ENCODE data around the gene SPNS2. TPM values are rescaled to one million over a fixed set of nuclear protein-coding genes. Genes with fewer than 3 reads are reported as not detected.

The SPNS2 gene
- total RNA-seq, 2 experiments from 2014 or later: 0.33 to 0.53 TPM

- CTCF ChIA-PET: no interaction called here
- Histone ChIP-seq H3K4me3 (ENCODE audit: low read length) (no peak overlapping the region), H3K36me3 (ENCODE audit: insufficient read depth, low read length) (no peaks in the 10 kb centered on the region), H3K27me3 (ENCODE audit: control insufficient read depth in 1 of 2, insufficient read depth in 2 of 2, low read length in 2 of 2) (no peaks in the 10 kb centered on the region), H3K9me3 (ENCODE audit: control insufficient read depth in 1 of 2, insufficient read depth in 1 of 2, low read length in 2 of 2) (no peaks in the 10 kb centered on the region), H3K27ac (ENCODE audit: low read depth in 1 of 2, low read length in 2 of 2) (no peak overlapping the region), H3K4me1 (ENCODE audit: insufficient read depth, low read length) (peaks cover 5% of the 10 kb centered on the region)
- Mint-ChIP-seq H3K9me3 (no peaks in the 10 kb centered on the region), H3K36me3 (ENCODE audit: low read depth) (no peaks in the 10 kb centered on the region), H3K27ac (no peak overlapping the region), H3K4me3 (no peak overlapping the region), H3K4me1 (ENCODE audit: low read depth) (no peaks in the 10 kb centered on the region), H3K27me3 (no peaks in the 10 kb centered on the region)
- ATAC-seq (ENCODE audit: poor library complexity) (no peak), DNase-seq (no peak)
- intact Hi-C loops (cut with DNase I, micrococcal nuclease): no loop called here
- POLR2A ChIA-PET: no interaction called here
- no peak for TF ChIP-seq CTCF (IDR thresholded peaks at IDR 0.05)
Observed at GRCh38 chr17:4453812-4454591, 44.7 kb upstream of the SPNS2 start.

DNA sequence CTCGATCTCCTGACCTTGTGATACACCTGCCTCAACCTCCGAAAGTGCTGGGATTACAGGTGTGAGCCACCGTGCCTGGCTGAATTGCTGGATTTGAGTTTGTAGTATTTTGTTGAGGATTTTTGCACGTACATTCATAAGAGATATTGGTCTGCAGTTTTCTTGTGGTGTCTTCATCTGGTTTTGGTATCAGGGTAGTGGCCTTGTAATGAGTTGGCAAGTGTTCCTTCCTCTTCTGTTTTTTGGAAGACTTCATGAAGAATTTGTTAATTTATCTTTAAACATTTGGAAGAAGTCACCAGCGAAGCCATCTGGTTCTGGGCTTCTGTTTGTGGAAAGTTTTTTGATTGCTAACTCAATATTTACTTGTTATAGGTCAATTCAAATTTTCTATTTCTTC lies 38.0 kb upstream of the SPNS2 start:
- no peak for TF ChIP-seq CTCF (IDR thresholded peaks at IDR 0.05)
- no peak for ATAC-seq (ENCODE audit: poor library complexity)

GRCh38 chr17:4463818-4464476 lies 34.7 kb upstream of the SPNS2 start:
- Histone ChIP-seq H3K27me3 (ENCODE audit: control insufficient read depth in 1 of 2, insufficient read depth in 2 of 2, low read length in 2 of 2) (no peaks in the 10 kb centered on the region), H3K36me3 (ENCODE audit: insufficient read depth, low read length) (no peaks in the 10 kb centered on the region), H3K27ac (ENCODE audit: low read depth in 1 of 2, low read length in 2 of 2) (no peak overlapping the region), H3K4me1 (ENCODE audit: insufficient read depth, low read length) (no peaks in the 10 kb centered on the region), H3K9me3 (ENCODE audit: control insufficient read depth in 1 of 2, insufficient read depth in 1 of 2, low read length in 2 of 2) (peaks cover 5 to 13% of the 10 kb centered on the region in 2 experiments), H3K4me3 (ENCODE audit: low read length) (no peak overlapping the region)
- POLR2A ChIA-PET: interaction anchor here (1.1 kb wide), 1 partner anchor 567 kb away, joined by 3 read pairs; no protein-coding TSS in a partner anchor
- no peaks in the 10 kb centered on the region for H3K36me3 Mint-ChIP-seq (ENCODE audit: low read depth)
- no peak for ATAC-seq (ENCODE audit: poor library complexity)
- no peak overlapping the region for H3K27ac Mint-ChIP-seq
- H3K4me3 Mint-ChIP-seq: no peak overlapping the region
- H3K4me1 Mint-ChIP-seq (ENCODE audit: low read depth): no peaks in the 10 kb centered on the region
- H3K27me3 Mint-ChIP-seq: no peaks in the 10 kb centered on the region
- no peak for TF ChIP-seq CTCF (IDR thresholded peaks at IDR 0.05)
- intact Hi-C loops (cut with DNase I, micrococcal nuclease): no loop called here
- CTCF ChIA-PET: no interaction called here
- H3K9me3 Mint-ChIP-seq: no peaks in the 10 kb centered on the region
- DNase-seq: no peak

More for the DNA sequence above, 38.0 kb upstream of the SPNS2 start:
- Mint-ChIP-seq H3K9me3 (no peaks in the 10 kb centered on the region), H3K27me3 (no peaks in the 10 kb centered on the region), H3K4me1 (ENCODE audit: low read depth) (no peaks in the 10 kb centered on the region), H3K36me3 (ENCODE audit: low read depth) (no peaks in the 10 kb centered on the region), H3K4me3 (no peak overlapping the region), H3K27ac (no peak overlapping the region)
- CTCF ChIA-PET: no interaction called here
- Histone ChIP-seq H3K9me3 (ENCODE audit: control insufficient read depth in 1 of 2, insufficient read depth in 1 of 2, low read length in 2 of 2) (peaks cover 5 to 13% of the 10 kb centered on the region in 2 experiments), H3K27ac (ENCODE audit: low read depth in 1 of 2, low read length in 2 of 2) (no peak overlapping the region), H3K36me3 (ENCODE audit: insufficient read depth, low read length) (no peaks in the 10 kb centered on the region), H3K4me1 (ENCODE audit: insufficient read depth, low read length) (no peaks in the 10 kb centered on the region), H3K4me3 (ENCODE audit: low read length) (no peak overlapping the region), H3K27me3 (ENCODE audit: control insufficient read depth in 1 of 2, insufficient read depth in 2 of 2, low read length in 2 of 2) (no peaks in the 10 kb centered on the region)
- intact Hi-C loops (cut with DNase I, micrococcal nuclease): no loop called here
- POLR2A ChIA-PET: no interaction called here
- no peak for DNase-seq

Measured in CD4-positive, alpha-beta T cell (primary cell).